ENCODE measurements around the gene EFHC1.

DNA sequence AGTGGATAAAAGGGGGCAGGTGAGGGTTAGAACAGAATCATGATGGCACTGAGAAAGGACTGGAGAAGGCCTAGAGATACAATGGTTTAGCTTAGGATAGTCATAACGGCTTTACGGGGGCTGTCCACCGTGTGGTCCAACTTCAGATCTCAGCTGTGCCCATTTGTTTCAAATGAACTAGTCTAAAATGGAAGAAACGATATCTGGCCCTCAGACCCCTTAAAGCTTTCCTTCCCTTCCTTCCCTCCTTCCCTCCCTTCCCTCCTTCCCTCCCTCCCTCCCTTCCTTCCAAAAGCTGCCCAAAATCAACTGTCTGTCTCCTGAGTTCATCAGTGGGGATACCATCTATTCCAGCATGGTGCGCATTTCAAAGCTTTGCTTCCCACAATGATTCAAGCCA lies 128.9 kb downstream of the EFHC1 start:
- no peak for TF ChIP-seq POLR2A (IDR thresholded peaks at IDR 0.05; ENCODE audit: low read depth, low read length)
- TF ChIP-seq POLR2AphosphoS5 (IDR thresholded peaks at IDR 0.05; ENCODE audit: low read depth, low read length) = no peak
- TF ChIP-seq TAF1 (IDR thresholded peaks at IDR 0.05; ENCODE audit: borderline replicate concordance, low read depth, low read length) = no peak

Data from GM12892 (cell line).